SK-N-MC (cell line): ENCODE data around the gene SPESP1.

ENCODE experiments used
- EZH2 ChIP-seq: fragments of 200-600 bp; sonication (generic); IDR thresholded peaks from one replicate; pipeline ENCODE4 v1.6.1; 2017; ENCODE audit warnings: antibody characterized with exemption
- POLR2AphosphoS5 ChIP-seq: IDR thresholded peaks from 2 replicates; pipeline ENCODE4 v1.6.1; 2012; ENCODE audit warnings: mild to moderate bottlenecking, low read depth, low read length, borderline replicate concordance

DNA sequence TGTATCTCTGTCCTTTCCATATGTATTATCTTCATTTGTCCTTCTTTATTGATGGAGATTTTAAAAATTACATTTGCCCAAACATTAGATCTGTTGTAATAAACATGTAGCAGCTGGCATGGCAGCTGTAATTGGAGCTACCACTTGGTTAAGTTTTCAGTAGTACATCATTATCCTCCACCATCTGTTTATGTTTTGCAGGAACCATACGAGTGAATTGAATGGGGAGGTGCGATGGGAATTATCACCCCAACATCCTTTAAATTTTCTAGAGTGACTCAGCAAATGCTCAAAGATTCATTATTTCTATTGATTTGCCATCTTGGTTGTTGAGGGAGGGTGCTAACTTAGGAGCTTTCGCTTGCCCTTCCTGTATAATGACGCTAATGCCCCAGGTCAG lies 51.6 kb downstream of the SPESP1 start:
- no peak for TF ChIP-seq EZH2
- no peak for TF ChIP-seq POLR2AphosphoS5
